COLO668 (cell line): ENCODE data around the gene KANSL3.
"Not testable (repeated sequence)": the region's sequence is repeated elsewhere in the genome, so short reads cannot be mapped to it uniquely, and the experiment has no call there.

Source experiments
- DNase-seq: peaks from one replicate; lab custom pipeline; 2025; ENCODE audit not compliant: unreplicated experiment; lab: John Stamatoyannopoulos, UW

Gene KANSL3

DNA sequence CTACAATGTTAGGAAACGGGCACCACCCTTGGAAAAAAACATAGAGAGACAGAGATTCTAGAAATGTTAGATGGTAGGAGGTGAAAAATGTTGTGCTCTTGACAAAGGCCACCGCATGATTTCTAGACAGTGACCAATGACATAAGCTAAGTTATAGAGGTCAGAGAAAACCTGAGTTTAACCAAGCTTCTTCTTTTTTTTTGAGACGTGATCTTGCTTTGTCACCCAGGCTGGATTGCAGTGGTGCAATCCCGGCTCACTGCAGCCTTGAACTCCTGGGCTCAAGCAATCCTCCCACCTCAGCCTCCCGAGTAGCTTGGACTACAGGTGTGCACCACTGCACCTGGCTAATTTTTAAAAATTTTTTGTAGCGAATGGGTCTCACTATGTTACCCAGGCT lies 17.4 kb upstream of the KANSL3 start:
- DNase-seq = no peak

DNA sequence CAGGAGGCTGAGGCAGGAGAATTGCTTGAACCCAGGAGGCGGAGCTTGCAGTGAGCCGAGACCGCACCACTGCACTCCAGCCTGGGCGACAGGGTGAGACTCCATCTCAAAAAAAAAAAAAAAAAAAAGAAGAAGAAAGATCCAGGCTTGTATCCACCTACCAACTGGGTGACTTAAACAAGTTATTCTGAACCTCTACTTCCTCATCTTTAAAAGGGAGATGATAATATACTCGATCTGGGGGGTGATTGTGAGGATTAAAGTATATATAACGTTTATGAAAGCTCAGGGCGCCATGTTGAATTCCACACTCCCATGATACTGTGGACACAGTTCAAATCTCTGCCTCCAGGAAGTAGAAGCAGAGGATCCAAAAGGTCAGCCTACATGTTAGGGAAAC lies 16.7 kb upstream of the KANSL3 start:
- not testable (repeated sequence) for DNase-seq

DNA sequence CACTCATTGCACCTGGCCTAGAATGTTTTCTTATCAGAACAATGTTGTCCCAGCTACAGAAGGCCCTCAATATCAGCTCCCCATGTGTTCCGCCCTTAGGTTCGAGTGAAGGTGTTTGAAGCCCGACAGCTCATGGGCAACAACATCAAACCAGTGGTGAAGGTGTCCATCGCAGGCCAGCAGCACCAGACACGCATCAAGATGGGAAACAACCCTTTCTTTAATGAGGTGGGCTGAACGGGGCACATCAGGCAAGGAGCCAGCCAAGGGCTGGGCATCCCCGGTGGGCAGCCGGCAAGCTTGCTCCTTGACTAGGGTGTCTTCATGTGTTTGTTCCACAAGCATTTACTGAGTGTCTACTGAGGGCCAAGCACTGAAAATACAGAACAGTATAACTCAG lies 13.7 kb upstream of the KANSL3 start:
- no peak for DNase-seq

DNA sequence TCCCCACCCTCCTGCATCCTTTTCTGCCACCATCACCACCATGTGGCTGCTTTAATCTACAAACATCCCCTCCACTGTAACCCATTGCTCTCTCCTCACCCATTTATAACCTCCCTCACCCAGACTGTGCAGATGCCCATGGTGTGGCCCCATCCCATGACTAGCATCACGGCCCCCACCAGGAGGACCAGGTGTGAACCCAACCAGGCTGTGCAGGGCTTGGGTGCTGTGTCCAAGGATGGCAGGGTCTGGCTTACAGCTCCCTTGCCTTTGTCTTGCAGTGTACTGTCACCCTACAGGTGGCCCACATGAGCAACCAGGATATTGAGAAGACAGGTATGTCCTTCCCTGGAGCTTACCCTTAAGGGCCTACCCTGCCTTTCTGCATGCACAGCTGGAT lies 11.2 kb upstream of the KANSL3 start:
- DNase-seq = no peak

DNA sequence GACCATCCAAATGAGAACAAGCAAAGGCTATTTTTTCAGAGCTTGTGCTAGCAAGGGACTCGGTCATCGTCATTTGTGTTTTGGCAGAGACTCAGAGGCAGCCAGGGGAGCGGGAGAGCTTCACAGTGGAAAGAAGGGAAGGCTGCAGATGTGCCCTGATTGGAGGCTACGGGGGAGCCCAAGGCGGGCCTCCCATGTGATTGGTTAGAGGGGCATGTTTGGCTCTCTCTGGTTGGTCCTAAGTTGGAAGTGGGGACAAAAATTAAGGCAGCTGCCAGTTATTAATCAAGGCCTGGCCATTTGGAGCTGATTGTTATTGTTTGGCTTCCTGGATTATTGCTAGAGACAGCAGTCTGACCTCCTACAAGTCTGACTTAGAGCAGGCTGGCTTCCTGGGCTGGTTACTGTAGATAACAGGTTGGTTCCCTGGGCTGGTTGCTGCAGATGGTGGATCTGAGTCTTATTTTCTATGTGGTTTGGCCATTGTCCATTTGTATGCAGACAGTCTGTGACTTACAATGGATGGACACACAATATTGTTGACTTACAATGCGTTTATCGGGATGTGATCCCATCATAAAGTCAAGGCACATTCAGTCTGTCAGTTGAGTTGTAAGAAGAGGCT lies 10.3 kb upstream of the KANSL3 start:
- no peak for DNase-seq

DNA sequence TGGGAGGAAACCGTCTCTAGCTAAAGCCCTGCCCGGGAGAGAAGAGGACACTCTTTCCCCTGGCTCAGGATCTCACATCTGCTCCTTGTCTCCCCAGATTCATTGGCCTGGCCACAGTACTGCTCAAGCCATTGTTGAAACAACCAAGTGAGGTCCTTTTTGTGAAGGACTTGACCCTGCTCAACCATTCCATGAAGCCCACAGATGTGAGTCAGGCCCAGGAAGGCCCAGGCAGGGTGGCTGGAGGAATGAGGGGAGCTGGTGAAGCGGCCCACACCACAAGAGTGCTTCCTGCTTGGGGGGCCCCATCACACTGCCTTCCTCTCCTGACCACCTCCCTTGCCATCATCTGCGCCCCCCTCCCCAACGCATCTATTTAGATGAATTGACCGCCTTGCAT lies 9.6 kb upstream of the KANSL3 start:
- DNase-seq = no peak

DNA sequence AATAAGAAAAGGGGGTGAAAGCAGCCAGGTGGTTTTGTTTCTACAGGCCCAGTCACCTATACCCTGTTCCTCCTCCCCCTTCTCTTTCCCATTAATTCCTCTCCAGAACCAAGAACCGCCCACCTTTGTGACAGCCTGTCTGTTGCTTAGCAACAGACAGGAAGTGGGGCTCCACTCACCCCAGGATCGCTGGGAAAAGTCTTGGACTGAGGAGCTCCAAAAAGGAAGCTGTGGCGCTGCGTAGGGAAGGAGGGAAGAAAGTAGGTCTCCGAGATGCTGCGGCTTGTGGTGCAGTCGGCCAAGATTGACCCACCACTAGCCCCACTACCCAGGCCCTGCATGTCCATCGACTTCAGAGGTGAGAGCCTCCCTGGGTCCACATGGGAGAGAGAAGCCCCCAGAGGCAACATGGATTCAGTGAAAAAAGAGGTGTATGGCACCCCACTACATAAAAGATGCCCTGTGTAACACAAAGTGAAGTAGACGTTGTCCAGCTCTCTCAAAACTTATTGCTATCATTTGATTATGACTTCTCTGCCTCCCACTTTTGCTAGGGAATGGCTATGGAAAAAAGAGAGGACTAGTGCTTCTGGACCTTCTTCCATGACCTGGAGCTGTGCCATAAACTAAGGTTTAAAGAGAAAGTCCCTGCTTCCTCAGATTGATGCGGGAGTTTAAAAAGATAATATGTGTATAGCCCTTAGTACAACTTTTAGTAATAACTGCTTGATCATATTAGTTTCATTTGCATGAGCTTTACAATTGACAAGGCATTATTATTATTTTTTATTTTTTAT lies 4.7 kb upstream of the KANSL3 start, which contains the start of gene FER1L5:
Gene FER1L5, plus strand, starts transcription at position 201 of the 797 bp plus-strand sequence. Its CDS starts 73 bp downstream, at position 274.
- DNase-seq = no peak

DNA sequence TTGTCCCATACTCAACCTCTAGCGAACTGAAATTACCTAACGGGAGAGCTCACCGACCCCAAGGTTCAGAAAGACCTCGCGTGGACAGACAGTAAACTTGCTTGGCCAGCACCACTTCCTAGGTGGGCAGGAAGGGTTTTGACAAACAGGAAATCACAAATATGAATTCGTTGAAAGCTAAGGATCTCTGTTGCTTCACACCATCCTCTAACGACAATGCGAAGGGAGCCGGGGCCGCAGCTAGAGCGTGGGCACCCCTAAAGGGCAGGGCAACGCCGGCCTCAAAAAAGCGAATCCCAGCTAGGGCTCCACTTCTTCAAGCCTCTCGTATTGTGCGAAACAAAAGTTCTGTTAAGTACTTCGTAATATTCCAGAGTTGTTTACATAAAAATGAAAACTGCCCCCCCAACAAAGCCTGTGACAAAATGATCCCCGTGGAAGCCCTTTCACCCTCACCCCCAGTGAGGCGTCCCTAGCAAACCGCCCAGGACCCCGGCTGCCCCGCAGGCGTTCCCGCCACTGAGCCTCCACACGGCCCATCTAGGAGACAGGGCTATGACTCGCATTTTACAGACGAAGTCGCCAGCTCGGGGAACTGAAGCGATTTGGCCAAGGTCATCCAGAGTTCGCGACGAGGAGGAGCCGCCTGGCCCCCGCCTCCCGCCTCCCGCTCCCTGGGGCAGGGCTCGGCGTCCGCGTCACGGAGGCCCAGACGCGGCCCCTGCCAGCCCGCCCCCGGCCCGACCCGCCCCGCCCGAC lies 548 bp downstream of the KANSL3 start:
- peak; percentile 78 for DNase-seq

DNA sequence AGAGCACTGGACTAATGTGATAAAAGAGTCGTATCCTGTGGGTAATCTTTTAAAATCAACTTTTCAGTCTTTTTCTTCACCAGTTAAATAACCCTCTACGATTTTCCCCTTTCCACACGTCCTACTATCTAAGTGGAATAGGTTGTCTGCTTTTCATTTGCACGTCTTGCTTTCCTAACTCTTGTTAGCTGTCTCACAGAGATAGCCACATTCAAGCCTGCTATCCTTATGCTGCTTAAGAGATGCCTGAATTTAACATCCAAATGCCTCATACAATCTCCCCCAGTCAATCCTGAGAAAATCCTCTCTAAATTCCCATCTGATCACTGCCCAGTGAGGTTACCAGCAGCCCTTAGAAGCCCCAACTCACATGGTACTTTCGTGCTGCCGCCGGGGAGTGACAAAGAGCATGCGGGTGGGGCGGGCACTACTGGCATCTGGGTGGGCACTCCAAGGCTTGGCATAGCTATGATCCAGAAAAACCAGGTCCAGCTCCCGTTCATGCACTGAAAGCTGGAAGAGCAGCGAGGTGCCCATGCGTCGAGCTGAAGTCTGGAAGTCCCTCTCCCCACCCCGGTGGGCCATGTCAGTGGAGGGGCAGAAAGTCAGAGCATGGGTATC lies 1.5 kb downstream of the KANSL3 start:
- no peak for DNase-seq

DNA sequence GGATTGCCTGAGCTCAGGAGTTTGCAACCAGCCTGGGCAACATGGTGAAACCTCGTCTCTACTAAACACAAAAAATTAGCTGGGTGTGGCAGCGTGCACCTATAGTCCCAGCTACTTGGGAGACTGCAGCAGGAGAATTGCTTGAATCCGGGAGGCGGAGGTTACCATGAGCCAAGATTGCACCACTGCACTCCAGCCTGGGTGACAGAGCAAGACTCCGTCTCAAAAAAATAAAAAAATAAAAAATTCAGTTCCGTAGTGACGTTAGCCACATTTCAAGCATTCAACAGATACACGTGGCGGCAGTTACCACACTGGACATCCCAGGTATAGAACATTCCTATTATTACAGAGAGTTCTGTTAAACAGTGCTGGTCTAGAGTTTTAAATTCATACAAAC lies 4.5 kb downstream of the KANSL3 start:
- DNase-seq = no peak

DNA sequence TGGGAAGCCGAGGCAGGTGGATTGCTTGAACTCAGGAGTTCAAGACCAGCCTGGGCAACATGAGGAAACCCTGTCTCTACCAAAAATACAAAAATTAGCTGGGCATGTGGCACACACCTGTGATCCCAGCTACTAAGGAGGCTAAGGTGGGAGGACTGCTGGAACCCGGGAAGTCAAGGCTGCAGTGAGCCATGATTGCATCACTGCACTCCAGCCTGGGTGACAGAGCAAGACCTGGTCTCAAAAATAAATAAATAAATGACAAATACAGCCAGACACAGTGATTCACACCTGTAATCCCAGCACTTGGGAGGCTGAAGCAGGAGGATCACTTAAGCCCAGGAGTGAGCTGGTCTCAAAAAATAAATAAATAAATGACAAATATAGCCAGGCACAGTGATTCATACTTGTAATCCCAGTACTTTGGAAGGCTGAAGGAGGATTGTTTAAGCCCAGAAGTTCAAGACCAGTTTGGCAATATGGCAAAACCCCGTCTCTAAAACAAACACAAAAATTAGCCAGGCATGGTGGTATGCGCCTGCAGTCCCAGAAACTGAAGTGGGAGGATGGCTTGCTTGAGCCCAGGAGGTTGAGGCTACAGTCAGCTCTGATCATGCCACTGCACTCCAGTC lies 6.2 kb downstream of the KANSL3 start:
- DNase-seq = no peak

DNA sequence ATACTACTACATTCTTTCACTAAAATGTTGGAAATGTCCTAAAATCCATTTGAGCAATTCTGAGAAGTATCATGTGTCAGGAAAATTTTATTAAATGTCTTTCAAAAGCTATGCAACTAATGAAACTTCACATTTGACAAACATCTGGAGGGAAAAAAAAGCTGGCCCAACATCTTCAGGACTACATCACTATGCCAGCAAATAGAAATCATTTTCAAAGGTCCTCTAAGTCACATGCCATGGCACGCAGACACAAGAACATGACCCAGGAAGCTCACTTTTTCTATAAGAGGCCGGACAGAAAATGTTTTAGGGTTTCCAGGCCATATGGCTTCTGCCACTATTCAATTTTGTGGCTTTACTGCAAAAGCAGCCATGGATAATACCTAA lies 11.6 kb downstream of the KANSL3 start:
- no peak for DNase-seq

DNA sequence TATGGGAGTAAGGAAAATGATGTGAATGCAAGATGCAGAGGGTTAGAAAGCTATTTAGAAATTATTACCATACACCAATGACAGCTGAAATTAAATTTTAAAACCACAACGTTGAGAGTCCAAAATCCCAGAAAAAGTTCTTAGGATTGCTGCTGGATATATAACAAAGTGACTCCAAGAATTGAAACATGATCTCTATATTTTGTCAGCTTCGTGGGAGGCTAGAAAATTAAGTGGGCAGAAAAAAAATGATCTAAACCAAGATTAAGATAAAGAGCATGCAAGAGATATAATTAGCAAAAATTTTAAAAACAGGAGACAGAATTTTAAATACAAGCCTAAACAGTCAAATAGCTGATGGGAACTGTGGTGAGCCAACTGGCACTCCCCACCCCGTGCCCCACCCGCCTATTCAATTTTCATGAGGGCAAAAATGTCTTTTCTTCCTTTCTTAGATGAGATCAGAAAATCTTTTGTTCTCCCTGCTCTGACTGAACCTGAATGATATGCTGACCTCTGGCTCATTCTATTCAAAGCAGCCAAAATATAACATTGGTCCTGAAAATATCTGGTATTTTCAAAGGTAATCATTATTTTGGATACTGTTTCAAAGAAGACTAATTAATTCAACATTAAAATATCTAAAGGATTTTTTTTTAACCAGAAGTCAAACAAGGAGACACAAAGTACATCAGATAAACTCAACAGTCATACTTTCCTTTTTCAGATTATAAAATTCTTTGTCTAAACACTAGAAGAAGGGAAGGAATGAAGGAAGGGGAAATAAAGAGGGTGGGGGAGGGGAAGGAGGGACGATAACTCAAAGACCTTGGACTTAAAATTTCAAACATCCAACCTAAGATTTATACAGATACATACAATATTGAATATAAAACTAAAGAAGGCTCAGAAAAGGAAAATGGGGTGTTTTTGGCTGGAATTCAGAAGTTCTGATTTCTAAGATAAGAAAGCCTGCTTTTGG lies 12.2 kb downstream of the KANSL3 start:
- DNase-seq = no peak

DNA sequence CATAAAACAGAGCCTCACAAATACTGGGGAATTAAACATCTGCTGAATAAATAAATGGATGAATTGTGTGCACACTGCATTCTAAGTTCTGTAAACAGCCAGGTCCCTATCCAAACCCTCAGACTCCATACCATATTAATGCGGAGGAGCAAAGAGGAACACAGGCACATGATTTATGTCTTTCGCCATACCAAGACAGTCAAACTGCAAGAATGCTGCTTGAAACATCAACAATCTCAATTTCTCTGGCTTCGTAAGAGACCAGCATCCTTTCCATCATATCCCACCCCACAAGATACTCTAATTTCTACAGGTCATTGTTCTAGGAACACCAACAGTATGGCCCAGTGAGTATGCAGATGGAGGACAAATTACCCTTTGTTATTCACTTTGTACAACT lies 15.0 kb downstream of the KANSL3 start:
- DNase-seq = no peak

DNA sequence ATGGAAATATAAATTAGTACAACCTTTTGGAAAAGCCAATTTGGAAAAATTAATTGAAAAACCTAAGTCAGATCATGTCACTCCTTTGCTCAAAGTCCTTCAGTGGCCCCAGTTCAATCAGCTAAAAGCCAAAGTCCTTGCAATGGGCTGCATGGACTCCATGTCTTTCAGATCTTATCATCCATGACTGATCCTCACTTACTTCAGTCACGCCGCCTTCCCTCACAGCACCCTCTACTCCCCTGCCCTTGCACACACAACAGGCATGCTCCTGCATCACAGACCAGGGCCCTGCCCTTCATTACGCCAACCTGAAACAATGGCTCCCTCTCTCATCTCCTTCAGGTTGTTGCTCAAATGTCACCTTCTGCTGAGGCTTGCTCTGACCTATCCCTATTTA lies 15.6 kb downstream of the KANSL3 start:
- DNase-seq = no peak

DNA sequence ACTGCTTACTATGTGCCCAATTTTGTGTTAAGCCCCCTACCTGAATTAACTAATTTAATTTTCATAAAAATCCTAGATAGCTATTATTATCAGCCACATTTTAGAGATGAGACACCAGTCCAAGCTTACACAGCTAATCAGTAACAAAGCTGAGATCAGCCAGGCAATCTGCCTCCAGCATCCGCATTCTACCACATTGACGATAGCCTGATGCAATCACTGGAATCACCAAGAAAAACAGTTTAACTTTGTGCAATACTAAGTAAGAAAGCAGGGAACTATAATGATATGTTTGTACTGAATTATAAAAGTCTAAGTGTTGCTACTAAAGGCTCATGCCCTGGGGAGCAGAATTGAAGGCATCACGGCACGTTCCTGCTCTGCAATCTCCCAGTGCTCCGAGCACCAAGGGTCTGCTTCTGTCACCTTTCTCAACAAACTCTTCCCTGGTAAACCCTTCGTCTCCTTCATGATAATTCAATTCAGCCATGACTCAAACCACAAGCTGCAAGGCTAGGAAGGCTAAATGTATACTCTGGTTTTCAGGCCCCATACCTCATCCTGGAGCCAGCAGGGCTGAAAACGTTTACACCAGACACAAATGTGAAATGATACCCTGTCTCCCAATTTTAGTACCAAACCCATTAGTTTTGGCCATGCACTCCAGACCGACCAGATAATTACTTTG lies 19.4 kb downstream of the KANSL3 start:
- no peak for DNase-seq

DNA sequence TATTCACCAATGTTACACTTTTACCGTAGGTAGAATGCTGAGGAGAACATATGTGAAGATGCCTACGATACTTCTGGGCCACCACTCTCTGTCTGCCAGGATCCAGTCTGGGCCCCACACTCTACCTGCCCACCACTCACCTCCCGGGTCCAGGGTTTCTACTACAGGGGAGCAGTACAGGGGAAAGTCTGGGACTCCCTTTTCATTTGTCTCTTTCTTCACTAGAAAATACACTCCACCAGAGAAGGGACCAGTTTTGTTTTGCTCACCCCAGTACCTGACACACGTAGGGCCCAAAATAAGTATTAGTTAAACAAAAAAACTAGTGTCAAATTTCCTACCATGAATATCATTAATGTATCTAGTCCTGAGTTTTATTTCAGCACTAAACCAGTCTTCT lies 21.1 kb downstream of the KANSL3 start:
- no peak for DNase-seq

DNA sequence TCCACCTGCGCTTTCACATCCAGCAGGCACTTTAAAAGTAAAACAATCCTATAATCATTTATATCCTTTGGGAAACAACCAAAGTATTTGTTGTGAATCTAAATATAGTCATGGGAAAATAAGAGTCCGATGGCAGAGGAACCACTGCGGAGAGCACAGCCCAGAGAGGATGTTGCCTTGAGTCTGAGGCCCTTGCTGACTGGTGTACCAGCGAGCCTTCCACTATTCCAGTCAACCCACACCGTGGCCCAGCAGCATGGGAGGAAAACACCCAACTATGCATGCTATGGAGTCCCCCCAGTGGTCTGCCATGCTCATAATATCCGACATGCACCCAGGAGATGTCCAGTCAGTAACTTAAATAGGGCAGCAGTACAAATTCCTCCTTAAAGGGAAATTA lies 21.6 kb downstream of the KANSL3 start:
- no peak for DNase-seq

DNA sequence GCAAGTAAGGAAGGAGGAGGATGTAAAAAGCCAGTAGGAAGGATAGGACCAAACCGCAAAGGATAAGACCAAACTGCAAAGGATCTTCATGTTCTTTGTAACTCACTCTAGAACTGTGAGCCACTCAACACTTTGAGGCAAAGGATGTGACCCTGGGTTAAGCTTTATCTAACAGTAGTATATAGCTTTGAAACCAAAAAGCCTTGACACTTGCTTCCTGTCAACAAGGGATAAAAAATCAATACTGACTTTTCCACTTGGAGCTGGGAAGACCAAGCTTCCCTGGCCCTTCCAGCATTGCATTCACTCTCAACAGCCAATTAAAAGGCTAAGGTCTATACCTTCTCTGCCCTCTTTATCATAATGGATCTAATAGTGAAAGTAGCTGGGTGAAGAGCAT lies 22.0 kb downstream of the KANSL3 start:
- DNase-seq = no peak
